ENCODE results near the gene TEX261.

The TEX261 gene

GRCh38 chr2:70981421-70981820, 13.3 kb downstream of the TEX261 start:
- DNase-seq, result no peak

- DNase-seq, result no peak
Measured at GRCh38 chr2:70979626-70980025, 15.0 kb downstream of the TEX261 start.

- no peak for DNase-seq
Measured at GRCh38 chr2:70979180-70979488, 15.5 kb downstream of the TEX261 start.

- DNase-seq, result no peak
Measured at GRCh38 chr2:70978341-70979179, 16.1 kb downstream of the TEX261 start, which contains the start of gene ANKRD53. ANKRD53 (plus strand) TSS chr2:70978630; CDS start chr2:70978646, 16 bp downstream.

- no peak for DNase-seq
Measured at GRCh38 chr2:70977605-70978205, 17.0 kb downstream of the TEX261 start.

- no peak for DNase-seq
Measured at GRCh38 chr2:70975237-70975636, 19.4 kb downstream of the TEX261 start.

- DNase-seq, result no peak
Measured at GRCh38 chr2:70974592-70974991, 20.1 kb downstream of the TEX261 start.

GRCh38 chr2:70967189-70967588, 27.5 kb downstream of the TEX261 start:
- no peak for DNase-seq

- no peak for DNase-seq
Measured at GRCh38 chr2:70966681-70967080, 28.0 kb downstream of the TEX261 start.

- no peak for DNase-seq
Measured at GRCh38 chr2:70965506-70965905, 29.2 kb downstream of the TEX261 start.

- peak; percentile 82 for DNase-seq
Measured at GRCh38 chr2:70964596-70965386, 29.9 kb downstream of the TEX261 start.

GRCh38 chr2:70964133-70964532, 30.5 kb downstream of the TEX261 start:
- DNase-seq, result no peak

GRCh38 chr2:70962885-70963878, 31.5 kb downstream of the TEX261 start:
- no peak for DNase-seq

- DNase-seq, result no peak
Measured at GRCh38 chr2:70962211-70962884, 32.3 kb downstream of the TEX261 start.

GRCh38 chr2:70961648-70961994, 33.1 kb downstream of the TEX261 start:
- no peak for DNase-seq

- no peak for DNase-seq
Measured at GRCh38 chr2:70960833-70961647, 33.6 kb downstream of the TEX261 start.

- DNase-seq, result no peak
Measured at GRCh38 chr2:70959851-70960832, 34.5 kb downstream of the TEX261 start.

- no peak for DNase-seq
Measured at GRCh38 chr2:70959271-70959761, 35.4 kb downstream of the TEX261 start.

GRCh38 chr2:70958759-70959158, 35.9 kb downstream of the TEX261 start:
- DNase-seq, result no peak

- no peak for DNase-seq
Measured at GRCh38 chr2:70957798-70958197, 36.9 kb downstream of the TEX261 start.

Data from stimulated activated CD4-positive, alpha-beta T cell treated with anti-CD3 and anti-CD28 coated beads, Interleukin-4, amount 100 ng/mL, for 24 hours (primary cell).